Esophagus muscularis mucosa (tissue), 4 donors: Measurements from ENCODE around the gene NDUFV2. TPM values are rescaled to one million over a fixed set of nuclear protein-coding genes. Genes with fewer than 3 reads are reported as not detected.

Experiments
- DNase-seq: peaks from one replicate; pipeline ENCODE4 v3.0.0-alpha.2; 2017; ENCODE audit errors: extremely low spot score
- H3K27ac ChIP-seq, 4 donors: fragments of 200-600 bp; sonication (generic); replicated peaks in 1 of 4; 1 replicate in 3 of 4; 2 replicates in 1 of 4; pipeline ENCODE4 v1.5.1; 2016 to 2019; ENCODE audit warnings: mild to moderate bottlenecking in 1 of 4
- H3K27me3 ChIP-seq, 4 donors: fragments of 200-600 bp; sonication (generic); one replicate each; pipeline versions ENCODE4 v1.5.1 to v1.6.0; 2016 to 2019
- H3K36me3 ChIP-seq, 4 donors: fragments of 200-600 bp; sonication (generic); one replicate each; pipeline ENCODE4 v1.5.1; 2016 to 2019
- H3K4me1 ChIP-seq, 4 donors: fragments of 200-600 bp; sonication (generic); one replicate each; pipeline ENCODE4 v1.5.1; 2016 to 2019
- H3K4me3 ChIP-seq, 4 donors: fragments of 200-600 bp; sonication (generic); 1 replicate in 2 of 4; 2 replicates in 2 of 4; pipeline ENCODE4 v1.5.1; 2016 to 2019; ENCODE audit warnings: mild to moderate bottlenecking in 4 of 4, moderate library complexity in 1 of 4
- H3K9me3 ChIP-seq, 4 donors: fragments of 200-600 bp; sonication (generic); 1 replicate in 3 of 4; 2 replicates in 1 of 4; pipeline ENCODE4 v1.5.1; 2016 to 2019
- CTCF ChIP-seq, 3 experiments: fragments of 200-600 bp in 2 of 3; fragments of 450-650 bp in 1 of 3; sonication (generic) in 2 of 3; IDR thresholded peaks; one replicate each; pipeline ENCODE4 v1.5.1; 2017 to 2019; ENCODE audit warnings: antibody characterized with exemption in 3 of 3, mild to moderate bottlenecking in 2 of 3, moderate library complexity in 1 of 3
- EP300 ChIP-seq: sonication (generic); formaldehyde crosslinking; IDR thresholded peaks from one replicate; pipeline ENCODE4 v1.6.1; 2017; ENCODE audit warnings: antibody characterized with exemption
- POLR2A ChIP-seq: fragments of 450-650 bp; IDR thresholded peaks from one replicate; pipeline ENCODE4 v1.6.1; 2017; ENCODE audit warnings: antibody characterized with exemption, moderate library complexity, mild to moderate bottlenecking, low read depth
- POLR2AphosphoS5 ChIP-seq, 2 donors: sonication (generic); formaldehyde crosslinking; IDR thresholded peaks; one replicate each; pipeline ENCODE4 v1.6.1; 2017; ENCODE audit warnings: antibody characterized with exemption in 2 of 2
- WGBS: methylation state at CpG from one replicate; pipeline ENCODE4 v1.1.5; 2018; 5-methylcytosine and 5-hydroxymethylcytosine counted together
- intact Hi-C: fragments of 100-400 bp; cut with DNase I; formaldehyde crosslinking; loops from one replicate; pipeline ENCODE4 v1.15.1; 2023
- total RNA-seq, 4 donors: library from RNA; depleted of rRNA; stranded (reverse); fragments of >200 nt; gene quantifications; one replicate each; pipeline versions ENCODE4 v1.1.0 to v1.2.1, GENCODE V29; 2016

The NDUFV2 gene
- total RNA-seq, 4 donors from 2014 or later, result 120 to 229 (median 175) TPM

- TF ChIP-seq EP300 (no peak), POLR2A (no peak), CTCF (IDR thresholded peaks at IDR 0.05) (no peak), POLR2AphosphoS5 (IDR thresholded peaks at IDR 0.05) (no peak)
- WGBS, result 36% methylated on average over 7 of the region's 7 CpGs
- no peaks in the 10 kb centered on the region for H3K27me3 ChIP-seq
- peak overlapping the region; percentile 71 to 89 (median 83) for H3K4me3 ChIP-seq
- H3K4me1 ChIP-seq, result peaks cover 55 to 80% (median 78%) of the 10 kb centered on the region in 4 donors
- DNase-seq, result no peak
- no peaks in the 10 kb centered on the region for H3K9me3 ChIP-seq
- peak overlapping the region; percentile 96 to 99 (median 98) for H3K27ac ChIP-seq
- intact Hi-C loops, result loop anchor here (5.0 kb wide), 1 partner anchor 192 kb away; no protein-coding TSS in a partner anchor
- H3K36me3 ChIP-seq, result peaks cover 0 to 10% (median 0%) of the 10 kb centered on the region in 4 donors
Observed at GRCh38 chr18:9139400-9140039, 37.0 kb downstream of the NDUFV2 start.

- 38% methylated on average over 2 of the region's 2 CpGs for WGBS
- TF ChIP-seq POLR2AphosphoS5 (IDR thresholded peaks at IDR 0.05) (no peak), POLR2A (no peak), CTCF (IDR thresholded peaks at IDR 0.05) (no peak), EP300 (no peak)
- Histone ChIP-seq H3K36me3 (peaks cover 0 to 2% (median 0%) of the 10 kb centered on the region in 4 donors), H3K27ac (peak overlapping the region; percentile 96 to 99 (median 98)), H3K27me3 (no peaks in the 10 kb centered on the region), H3K4me3 (peak overlapping the region; percentile 71 to 89 (median 83)), H3K4me1 (peaks cover 59 to 80% (median 78%) of the 10 kb centered on the region in 4 donors), H3K9me3 (no peaks in the 10 kb centered on the region)
- DNase-seq, result no peak
- intact Hi-C loops, result no loop called here
Observed at GRCh38 chr18:9140381-9140780, 37.9 kb downstream of the NDUFV2 start.

- Histone ChIP-seq H3K4me1 (peaks cover 60 to 80% (median 78%) of the 10 kb centered on the region in 4 donors), H3K27me3 (no peaks in the 10 kb centered on the region)
- intact Hi-C loops, result no loop called here
Observed at GRCh38 chr18:9140984-9141383, 38.5 kb downstream of the NDUFV2 start.

GRCh38 chr18:9146224-9146623, 43.7 kb downstream of the NDUFV2 start:
- H3K4me3 ChIP-seq, result no peak overlapping the region
- WGBS, result 79% methylated on average over 1 of the region's 1 CpG
- H3K27me3 ChIP-seq, result no peaks in the 10 kb centered on the region
- H3K27ac ChIP-seq, result peak overlapping the region in 2 of 4 donors; percentile 41 to 54
- intact Hi-C loops, result no loop called here
- H3K9me3 ChIP-seq, result no peaks in the 10 kb centered on the region
- H3K4me1 ChIP-seq, result peaks cover 65 to 100% (median 100%) of the 10 kb centered on the region in 4 donors
- no peaks in the 10 kb centered on the region for H3K36me3 ChIP-seq
- DNase-seq, result no peak
- TF ChIP-seq EP300 (no peak), CTCF (IDR thresholded peaks at IDR 0.05) (no peak), POLR2AphosphoS5 (IDR thresholded peaks at IDR 0.05) (no peak), POLR2A (no peak)

More at GRCh38 chr18:9140984-9141383, 38.5 kb downstream of the NDUFV2 start:
- no peaks in the 10 kb centered on the region for H3K9me3 ChIP-seq
- peak overlapping the region in 3 of 4 donors; percentile 71 to 89 (median 82) for H3K4me3 ChIP-seq
- WGBS, result 92% methylated on average over 2 of the region's 2 CpGs
- H3K36me3 ChIP-seq, result no peaks in the 10 kb centered on the region
- no peak for TF ChIP-seq POLR2AphosphoS5 (IDR thresholded peaks at IDR 0.05)
- H3K27ac ChIP-seq, result peak overlapping the region; percentile 96 to 99 (median 98)
- DNase-seq, result no peak

- Histone ChIP-seq H3K36me3 (no peaks in the 10 kb centered on the region), H3K4me1 (peaks cover 63 to 100% (median 100%) of the 10 kb centered on the region in 4 donors), H3K27me3 (no peaks in the 10 kb centered on the region), H3K9me3 (no peaks in the 10 kb centered on the region), H3K4me3 (no peak overlapping the region), H3K27ac (peak overlapping the region in 3 of 4 donors; percentile 12 to 54 (median 41))
- 14% methylated on average over 1 of the region's 1 CpG for WGBS
- intact Hi-C loops, result loop anchor here (2.0 kb wide), 1 partner anchor 75 kb away; no protein-coding TSS in a partner anchor
- TF ChIP-seq POLR2AphosphoS5 (IDR thresholded peaks at IDR 0.05) (peak in 1 of 2 donors; percentile 10), EP300 (no peak), CTCF (IDR thresholded peaks at IDR 0.05) (peak; percentile 80 to 89 (median 85))
- no peak for DNase-seq
Observed at GRCh38 chr18:9147440-9148202, 45.1 kb downstream of the NDUFV2 start.
